A549 (cell line): ENCODE measurements around the gene FGF8. TPM values are rescaled to one million over a fixed set of nuclear protein-coding genes. Genes with fewer than 3 reads are reported as not detected.

Experiments
- ATAC-seq, 2 experiments: fragments of 200-7000 bp in 1 of 2; fragments of >200 bp in 1 of 2; cut with Nextera tagmentation in 1 of 2; cut with Tn5 transposase in 1 of 2; 3 replicates each; pipeline versions ENCODE4 v1.8.0 to v1.9.1; 2018 to 2020; ENCODE audit warnings: mild to moderate bottlenecking in 1 of 2, moderate library complexity in 1 of 2
- CTCF ChIA-PET: fragments of 300-600 bp; sonication (Branson Sonifier 250); formaldehyde crosslinking; extraction: SDS; loops from one replicate; lab custom pipeline; 2021; ENCODE audit warnings: antibody characterized with exemption, inconsistent platforms; lab: Yijun Ruan, JAX
- POLR2A ChIA-PET: fragments of 350-600 bp; formaldehyde crosslinking; extraction: SDS; loops from one replicate; lab custom pipeline; 2021; ENCODE audit warnings: antibody characterized with exemption, inconsistent platforms; lab: Yijun Ruan, JAX
- DNase-seq, 2 experiments: peaks; one replicate each; pipeline versions ENCODE4 v3.0.0 to v3.0.0-alpha.2; 2011 to 2016; ENCODE audit warnings: low read depth in 1 of 2, low spot score in 1 of 2
- FAIRE-seq: peaks from 2 replicates; lab custom pipeline; 2011; peaks lifted over from hg19 to GRCh38; lab: Jason Lieb, UNC
- H3K27ac ChIP-seq, 2 experiments: fragments of >200 bp; sonication (Bioruptor Twin); formaldehyde crosslinking; 3 replicates each; pipeline ENCODE4 v1.5.1; 2016 to 2017
- H3K4me1 ChIP-seq: fragments of >200 bp; sonication (Bioruptor Twin); formaldehyde crosslinking; 3 replicates; pipeline ENCODE4 v1.6.1; 2016
- H3K4me2 ChIP-seq: fragments of >200 bp; sonication (Bioruptor Twin); formaldehyde crosslinking; 3 replicates; pipeline ENCODE4 v1.6.1; 2016
- H3K4me3 ChIP-seq: fragments of >200 bp; sonication (Bioruptor Twin); formaldehyde crosslinking; 3 replicates; pipeline ENCODE4 v1.5.1; 2016
- H3K9me3 ChIP-seq: fragments of >200 bp; sonication (Bioruptor Twin); formaldehyde crosslinking; 3 replicates; pipeline ENCODE4 v1.6.1; 2016
- CBX2 ChIP-seq: fragments of 200-600 bp; sonication (generic); IDR thresholded peaks from 2 replicates; pipeline ENCODE4 v1.6.1; 2016; ENCODE audit warnings: low read depth, mild to moderate bottlenecking, borderline replicate concordance
- CHD2 ChIP-seq: fragments of 150-350 bp; IDR thresholded peaks from 2 replicates; pipeline ENCODE4 v1.6.1; 2014; ENCODE audit warnings: low read length; ENCODE audit not compliant: partially characterized antibody
- CTCF ChIP-seq: fragments of >200 bp; sonication (Bioruptor Twin); formaldehyde crosslinking; IDR thresholded peaks from 3 replicates; pipeline ENCODE4 v1.5.1; 2016
- EHMT2 ChIP-seq: fragments of 200-600 bp; sonication (generic); IDR thresholded peaks from 2 replicates; pipeline ENCODE4 v1.6.1; 2016; ENCODE audit warnings: antibody characterized with exemption, low read depth, mild to moderate bottlenecking, moderate library complexity
- EP300 ChIP-seq, 2 experiments: fragments of >200 bp; sonication (Bioruptor Twin); formaldehyde crosslinking; IDR thresholded peaks; 2 replicates in 1 of 2; 3 replicates in 1 of 2; pipeline ENCODE4 v1.6.1; 2016 to 2017
- ESRRA ChIP-seq: fragments of 150-350 bp; IDR thresholded peaks from 2 replicates; pipeline ENCODE4 v1.6.1; 2014; ENCODE audit warnings: mild to moderate bottlenecking, low read length, borderline replicate concordance
- HMGXB4 ChIP-seq: fragments of 250-450 bp; sonication (Bioruptor Pico); IDR thresholded peaks from 2 replicates; pipeline ENCODE4 v1.5.0; 2021; ENCODE audit warnings: mild to moderate bottlenecking, moderate library complexity, borderline replicate concordance
- JUN ChIP-seq, 2 experiments: fragments of >200 bp; sonication (Bioruptor Twin); formaldehyde crosslinking; IDR thresholded peaks; 2 replicates in 1 of 2; 3 replicates in 1 of 2; pipeline ENCODE4 v1.6.1; 2016 to 2017
- MAFK ChIP-seq: fragments of 450-650 bp; IDR thresholded peaks from 2 replicates; pipeline ENCODE4 v1.6.1; 2014; ENCODE audit not compliant: partially characterized antibody
- MYC ChIP-seq: IDR thresholded peaks from 2 replicates; pipeline ENCODE4 v1.6.1; 2012; ENCODE audit warnings: mild to moderate bottlenecking, inconsistent platforms, low read length, improper control_type of control experiment, borderline replicate concordance
- NPAS2 ChIP-seq: fragments of 250-450 bp; sonication (Bioruptor Pico); IDR thresholded peaks from 2 replicates; pipeline ENCODE4 v1.8.0; 2022; ENCODE audit warnings: mild to moderate bottlenecking, moderate library complexity, borderline replicate concordance
- PHF8 ChIP-seq: fragments of 200-600 bp; sonication (generic); IDR thresholded peaks from 2 replicates; pipeline ENCODE4 v1.6.1; 2016; ENCODE audit warnings: low read depth, mild to moderate bottlenecking, antibody characterized with exemption, moderate library complexity, borderline replicate concordance
- REST ChIP-seq: fragments of 200-600 bp; sonication (generic); IDR thresholded peaks from 2 replicates; pipeline ENCODE4 v1.6.1; 2016; ENCODE audit warnings: antibody characterized with exemption, mild to moderate bottlenecking, moderate library complexity
- RFX5 ChIP-seq: fragments of 450-650 bp; IDR thresholded peaks from 2 replicates; pipeline ENCODE4 v1.7.1; 2014; ENCODE audit warnings: antibody characterized with exemption, mild to moderate bottlenecking, moderate library complexity
- WGBS: methylation state at CpG from one replicate; pipeline ENCODE4 v1.1.6; 2017; ENCODE audit errors: missing lambda C conversion rate; 5-methylcytosine and 5-hydroxymethylcytosine counted together
- polyA plus RNA-seq, 4 experiments: library from polyadenylated mRNA; depleted of rRNA in 3 of 4; stranded (reverse); fragments of >200 nt; fragmentation: RNase III in 1 of 4; extraction: RNeasy Plus Mini Kit Qiagen cat#74134 plus additional on column Dnase treatment in 1 of 4; gene quantifications; 2 replicates in 3 of 4; 3 replicates in 1 of 4; pipeline ENCODE4 v1.2.3, GENCODE V29; 2011 to 2017
- TF ChIP-seq, protein P1 (sequence below): IDR thresholded peaks from 2 replicates; pipeline ENCODE4 v1.6.1; 2012
- TF ChIP-seq, protein P2 (sequence below): fragments of 150-350 bp; IDR thresholded peaks from 2 replicates; pipeline ENCODE4 v1.6.1; 2014; ENCODE audit warnings: low read depth, mild to moderate bottlenecking, low read length
- TF ChIP-seq, protein P3 (sequence below): fragments of 250-450 bp; sonication (Bioruptor Pico); IDR thresholded peaks from 2 replicates; pipeline ENCODE4 v1.5.0; 2020; ENCODE audit warnings: low read depth, mild to moderate bottlenecking, moderate library complexity
- TF ChIP-seq, protein P4 (sequence below): fragments of 450-650 bp; IDR thresholded peaks from 2 replicates; pipeline ENCODE4 v1.6.1; 2014; ENCODE audit warnings: antibody characterized with exemption

The FGF8 gene
- polyA plus RNA-seq, 2 of the 4 experiments (the other 2 are of a cell fraction) = 0.12 TPM; not detected in 1

- FAIRE-seq (no peak), DNase-seq (no peak), ATAC-seq (no peak; a peak in 2 of 6 replicates)
- H3K27ac ChIP-seq = no peak overlapping the region
- ChIA-PET POLR2A (no interaction called here), CTCF (interaction anchor here (0.8 to 9.1 kb wide), 4 partner anchors 11 to 607 kb away, joined by 3 to 102 read pairs (median 4); no protein-coding TSS in a partner anchor)
- no peaks in the 10 kb centered on the region for H3K9me3 ChIP-seq
- no peak for TF ChIP-seq RFX5
- no peak for TF ChIP-seq NPAS2
- no peak for TF ChIP-seq MYC
- TF ChIP-seq EP300 (IDR thresholded peaks at IDR 0.05) = no peak
- TF ChIP-seq, protein P1, sequence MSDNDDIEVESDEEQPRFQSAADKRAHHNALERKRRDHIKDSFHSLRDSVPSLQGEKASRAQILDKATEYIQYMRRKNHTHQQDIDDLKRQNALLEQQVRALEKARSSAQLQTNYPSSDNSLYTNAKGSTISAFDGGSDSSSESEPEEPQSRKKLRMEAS = no peak
- TF ChIP-seq CTCF = no peak
- no peak for TF ChIP-seq EHMT2
- 76% methylated on average over 8 of the region's 8 CpGs for WGBS
- H3K4me2 ChIP-seq = no peak overlapping the region
- no peak overlapping the region for H3K4me3 ChIP-seq
- no peaks in the 10 kb centered on the region for H3K4me1 ChIP-seq
Measured at GRCh38 chr10:101768791-101769170, 7.1 kb downstream of the FGF8 start.

DNA sequence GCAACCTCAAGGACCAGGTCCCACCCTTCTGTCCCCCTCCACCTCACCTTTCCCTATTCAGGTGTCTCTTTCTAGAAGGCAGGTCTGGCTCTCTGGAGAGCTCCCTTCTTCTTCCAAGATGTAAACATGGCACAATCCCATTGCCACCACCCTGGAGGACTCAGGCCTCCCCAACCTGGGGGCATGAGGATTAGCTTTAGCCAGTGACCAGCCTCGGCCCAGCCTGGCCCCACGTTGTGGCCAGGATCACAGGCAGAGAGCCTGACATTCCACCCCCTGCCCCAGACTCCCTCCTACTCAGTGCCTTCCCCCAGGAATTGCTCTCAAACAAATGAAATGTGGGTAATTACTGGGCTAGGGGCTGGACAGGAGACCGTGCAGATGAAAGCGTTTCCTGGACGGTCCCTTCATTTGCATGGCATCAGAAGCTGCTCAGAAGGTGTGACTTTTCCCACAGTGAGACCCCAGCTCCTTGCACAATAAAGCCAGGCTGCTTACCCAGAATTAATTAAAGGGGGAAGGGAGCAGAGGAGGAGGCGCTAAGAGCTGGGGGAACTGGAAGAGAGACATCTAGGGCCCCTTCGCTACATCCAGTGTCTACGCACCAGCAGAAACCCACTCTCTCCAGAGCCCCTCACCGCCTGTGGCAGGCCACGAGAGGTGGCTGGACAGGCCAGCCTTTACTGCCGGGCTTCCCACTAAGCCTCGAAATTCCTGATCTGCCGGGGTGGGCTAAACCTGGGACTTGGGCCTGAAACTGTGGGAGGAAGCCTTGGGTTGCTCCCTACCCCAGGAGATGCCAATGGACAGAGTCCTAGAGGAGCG, 7.7 kb downstream of the FGF8 start:
- no peak overlapping the region for H3K4me3 ChIP-seq
- TF ChIP-seq, protein P2, sequence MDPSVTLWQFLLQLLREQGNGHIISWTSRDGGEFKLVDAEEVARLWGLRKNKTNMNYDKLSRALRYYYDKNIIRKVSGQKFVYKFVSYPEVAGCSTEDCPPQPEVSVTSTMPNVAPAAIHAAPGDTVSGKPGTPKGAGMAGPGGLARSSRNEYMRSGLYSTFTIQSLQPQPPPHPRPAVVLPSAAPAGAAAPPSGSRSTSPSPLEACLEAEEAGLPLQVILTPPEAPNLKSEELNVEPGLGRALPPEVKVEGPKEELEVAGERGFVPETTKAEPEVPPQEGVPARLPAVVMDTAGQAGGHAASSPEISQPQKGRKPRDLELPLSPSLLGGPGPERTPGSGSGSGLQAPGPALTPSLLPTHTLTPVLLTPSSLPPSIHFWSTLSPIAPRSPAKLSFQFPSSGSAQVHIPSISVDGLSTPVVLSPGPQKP = no peak
- no peak for TF ChIP-seq CHD2
- TF ChIP-seq, protein P3, sequence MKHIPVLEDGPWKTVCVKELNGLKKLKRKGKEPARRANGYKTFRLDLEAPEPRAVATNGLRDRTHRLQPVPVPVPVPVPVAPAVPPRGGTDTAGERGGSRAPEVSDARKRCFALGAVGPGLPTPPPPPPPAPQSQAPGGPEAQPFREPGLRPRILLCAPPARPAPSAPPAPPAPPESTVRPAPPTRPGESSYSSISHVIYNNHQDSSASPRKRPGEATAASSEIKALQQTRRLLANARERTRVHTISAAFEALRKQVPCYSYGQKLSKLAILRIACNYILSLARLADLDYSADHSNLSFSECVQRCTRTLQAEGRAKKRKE (CRISPR knock-in tag) = no peak
- no peak for TF ChIP-seq MAFK
- TF ChIP-seq JUN (IDR thresholded peaks at IDR 0.05) = no peak
- TF ChIP-seq CBX2 = no peak
- no peak for TF ChIP-seq HMGXB4
- WGBS = 71% methylated on average over 14 of the region's 14 CpGs
- no peaks in the 10 kb centered on the region for H3K9me3 ChIP-seq
- POLR2A ChIA-PET = no interaction called here
- no peak for FAIRE-seq
- no peak for ATAC-seq
- DNase-seq = no peak
- H3K4me1 ChIP-seq = no peaks in the 10 kb centered on the region
- H3K4me2 ChIP-seq = no peak overlapping the region
- CTCF ChIA-PET = interaction anchor here (0.7 to 9.1 kb wide), 5 partner anchors 12 to 607 kb away, joined by 3 to 102 read pairs (median 4); no protein-coding TSS in a partner anchor
- no peak overlapping the region for H3K27ac ChIP-seq

DNA sequence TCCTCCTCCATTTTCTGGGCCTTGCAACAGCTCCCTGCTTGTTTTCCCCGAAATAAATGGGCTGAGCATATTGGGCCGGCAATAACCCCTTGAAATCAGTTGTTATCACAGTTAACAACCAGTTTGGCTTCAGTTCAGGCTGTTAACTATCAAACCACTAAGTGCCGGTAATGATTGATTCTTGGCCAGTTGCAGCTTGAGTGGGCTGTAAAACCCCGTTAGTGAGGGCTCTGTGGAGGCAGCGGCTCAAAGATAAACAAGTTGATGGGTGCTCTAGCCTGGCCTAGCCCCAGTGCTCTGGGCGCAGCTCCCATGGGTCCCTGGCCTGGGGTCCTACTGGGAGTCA, 8.3 kb downstream of the FGF8 start:
- no peak overlapping the region for H3K27ac ChIP-seq
- H3K4me3 ChIP-seq = no peak overlapping the region
- H3K4me2 ChIP-seq = no peak overlapping the region
- 74% methylated on average over 6 of the region's 6 CpGs for WGBS
- H3K4me1 ChIP-seq = no peaks in the 10 kb centered on the region
- H3K9me3 ChIP-seq = no peaks in the 10 kb centered on the region
- ChIA-PET CTCF (interaction anchor here (0.7 to 9.1 kb wide), 5 partner anchors 12 to 606 kb away, joined by 3 to 102 read pairs (median 4); no protein-coding TSS in a partner anchor), POLR2A (no interaction called here)
- FAIRE-seq (no peak), ATAC-seq (no peak), DNase-seq (no peak)
- TF ChIP-seq, protein P1 = no peak
- TF ChIP-seq, protein P4, sequence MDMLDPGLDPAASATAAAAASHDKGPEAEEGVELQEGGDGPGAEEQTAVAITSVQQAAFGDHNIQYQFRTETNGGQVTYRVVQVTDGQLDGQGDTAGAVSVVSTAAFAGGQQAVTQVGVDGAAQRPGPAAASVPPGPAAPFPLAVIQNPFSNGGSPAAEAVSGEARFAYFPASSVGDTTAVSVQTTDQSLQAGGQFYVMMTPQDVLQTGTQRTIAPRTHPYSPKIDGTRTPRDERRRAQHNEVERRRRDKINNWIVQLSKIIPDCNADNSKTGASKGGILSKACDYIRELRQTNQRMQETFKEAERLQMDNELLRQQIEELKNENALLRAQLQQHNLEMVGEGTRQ = no peak
- TF ChIP-seq, protein P2 = no peak
- no peak for TF ChIP-seq PHF8
- TF ChIP-seq REST = no peak
- no peak for TF ChIP-seq ESRRA
